HEK293 (cell line): ENCODE measurements around the gene SKI.

ENCODE experiments used
- CTCF ChIA-PET: fragments of 350-600 bp; formaldehyde crosslinking; extraction: SDS; loops from one replicate; lab custom pipeline; 2021; ENCODE audit warnings: antibody characterized with exemption; lab: Yijun Ruan, JAX
- POLR2A ChIA-PET: fragments of 300-600 bp; formaldehyde crosslinking; extraction: SDS; loops from one replicate; lab custom pipeline; 2020; ENCODE audit warnings: antibody characterized with exemption, inconsistent platforms; lab: Yijun Ruan, JAX
- H3K27ac ChIP-seq: fragments of 200-500 bp; sonication (Bioruptor generic); 2 replicates; pipeline ENCODE4 v1.5.1; 2014; ENCODE audit warnings: low read depth, low read length, control low read depth, inconsistent platforms; ENCODE audit errors: extremely low read depth
- H3K36me3 ChIP-seq, 2 experiments: fragments of 200-500 bp in 1 of 2; sonication (Bioruptor generic) in 1 of 2; 1 replicate in 1 of 2; 2 replicates in 1 of 2; pipeline ENCODE4 v1.5.1; 2014 to 2017; ENCODE audit warnings: inconsistent platforms in 2 of 2, low read length in 2 of 2; ENCODE audit not compliant: control insufficient read depth in 2 of 2, insufficient read depth in 1 of 2
- H3K4me1 ChIP-seq: fragments of 200-500 bp; sonication (Bioruptor generic); 2 replicates; pipeline ENCODE4 v1.5.1; 2014; ENCODE audit warnings: mild to moderate bottlenecking, low read length, inconsistent platforms; ENCODE audit not compliant: control insufficient read depth, insufficient read depth
- H3K4me3 ChIP-seq: 2 replicates; pipeline ENCODE4 v1.5.1; 2011; ENCODE audit warnings: low read depth, mild to moderate bottlenecking, control low read depth, low read length, moderate library complexity
- H3K9me3 ChIP-seq: fragments of 200-500 bp; sonication (Bioruptor generic); 2 replicates; pipeline ENCODE4 v1.5.1; 2014; ENCODE audit warnings: low read depth, low read length, inconsistent platforms; ENCODE audit not compliant: control insufficient read depth, insufficient read depth
- BCL11B ChIP-seq: fragments of 450-650 bp; formaldehyde crosslinking; IDR thresholded peaks from 2 replicates; pipeline ENCODE4 v1.5.1; 2016; ENCODE audit warnings: low read depth, missing biosample characterization, missing genetic modification characterization
- KLF10 ChIP-seq: fragments of 450-650 bp; IDR thresholded peaks from 2 replicates; pipeline ENCODE4 v1.5.1; 2018; ENCODE audit warnings: missing biosample characterization, mild to moderate bottlenecking, missing genetic modification characterization
- KLF17 ChIP-seq: fragments of 450-650 bp; formaldehyde crosslinking; IDR thresholded peaks from 2 replicates; pipeline ENCODE4 v1.5.1; 2016; ENCODE audit warnings: missing biosample characterization, missing genetic modification characterization
- ZBTB17 ChIP-seq: fragments of 450-650 bp; formaldehyde crosslinking; IDR thresholded peaks from 2 replicates; pipeline ENCODE4 v1.5.1; 2016; ENCODE audit warnings: missing biosample characterization, missing genetic modification characterization
- ZBTB44 ChIP-seq: fragments of 450-650 bp; IDR thresholded peaks from 2 replicates; pipeline ENCODE4 v1.5.1; 2018; ENCODE audit warnings: missing biosample characterization, mild to moderate bottlenecking, missing genetic modification characterization
- ZEB2 ChIP-seq: fragments of 450-650 bp; formaldehyde crosslinking; IDR thresholded peaks from 2 replicates; pipeline ENCODE4 v1.5.1; 2016; ENCODE audit warnings: missing biosample characterization, missing genetic modification characterization
- ZNF155 ChIP-seq: fragments of 450-650 bp; formaldehyde crosslinking; IDR thresholded peaks from 2 replicates; pipeline ENCODE4 v1.5.1; 2016; ENCODE audit warnings: missing biosample characterization, missing genetic modification characterization
- ZNF19 ChIP-seq: fragments of 450-650 bp; formaldehyde crosslinking; IDR thresholded peaks from 2 replicates; pipeline ENCODE4; 2016; ENCODE audit warnings: missing biosample characterization, missing genetic modification characterization, low read depth
- ZNF274 ChIP-seq, 2 experiments: fragments of 200-500 bp in 1 of 2; fragments of 450-650 bp in 1 of 2; sonication (Bioruptor generic) in 1 of 2; formaldehyde crosslinking in 1 of 2; IDR thresholded peaks; 2 replicates each; pipeline versions ENCODE4 v1.5.1 to v1.6.1; 2014 to 2016; ENCODE audit warnings: borderline replicate concordance in 1 of 2, inconsistent platforms in 1 of 2, low read length in 1 of 2, missing biosample characterization in 1 of 2, missing genetic modification characterization in 1 of 2
- ZNF510 ChIP-seq: fragments of 450-650 bp; formaldehyde crosslinking; IDR thresholded peaks from 2 replicates; pipeline ENCODE4 v1.5.1; 2018; ENCODE audit warnings: mild to moderate bottlenecking, missing genetic modification characterization, missing biosample characterization; ENCODE audit not compliant: insufficient replicate concordance
- ZNF518A ChIP-seq: fragments of 450-650 bp; formaldehyde crosslinking; conservative IDR thresholded peaks from 2 replicates; pipeline ENCODE4 v1.5.1; 2016; ENCODE audit warnings: low read depth, missing biosample characterization, missing genetic modification characterization
- ZNF610 ChIP-seq: fragments of 450-650 bp; formaldehyde crosslinking; IDR thresholded peaks from 2 replicates; pipeline ENCODE4 v1.5.1; 2016; ENCODE audit warnings: missing biosample characterization, missing genetic modification characterization, borderline replicate concordance
- ZNF624 ChIP-seq: fragments of 450-650 bp; formaldehyde crosslinking; IDR thresholded peaks from 2 replicates; pipeline ENCODE4 v1.5.1; 2017; ENCODE audit warnings: missing biosample characterization, missing genetic modification characterization
- ZNF670 ChIP-seq: fragments of 450-650 bp; formaldehyde crosslinking; IDR thresholded peaks from 2 replicates; pipeline ENCODE4 v1.5.1; 2016; ENCODE audit warnings: missing biosample characterization, missing genetic modification characterization, low read depth
- ZNF76 ChIP-seq: fragments of 450-650 bp; formaldehyde crosslinking; IDR thresholded peaks from 2 replicates; pipeline ENCODE4; 2016; ENCODE audit warnings: low read depth, missing biosample characterization, missing genetic modification characterization, borderline replicate concordance
- ZNF776 ChIP-seq: fragments of 450-650 bp; formaldehyde crosslinking; IDR thresholded peaks from 2 replicates; pipeline ENCODE4 v1.5.0; 2017; ENCODE audit warnings: missing biosample characterization, missing genetic modification characterization, borderline replicate concordance
- ZNF791 ChIP-seq: fragments of 450-650 bp; formaldehyde crosslinking; IDR thresholded peaks from 2 replicates; pipeline ENCODE4 v1.5.1; 2016; ENCODE audit warnings: missing biosample characterization, missing genetic modification characterization

Gene SKI

GRCh38 chr1:2344121-2344681 is 116.1 kb downstream of the SKI start (continued):
- TF ChIP-seq ZNF670 (tag by site-specific recombination) (no peak), ZEB2 (tag by site-specific recombination) (no peak), ZNF624 (tag by site-specific recombination) (no peak), ZBTB17 (no peak), BCL11B (tag by site-specific recombination) (no peak)

- no peak overlapping the region for H3K4me3 ChIP-seq
- no peak for TF ChIP-seq KLF17 (tag by site-specific recombination)
- TF ChIP-seq ZNF155: no peak
- no peak for TF ChIP-seq ZNF76 (tag by site-specific recombination)
- TF ChIP-seq ZNF610 (tag by site-specific recombination): no peak
- no peak for TF ChIP-seq ZNF518A
- TF ChIP-seq ZBTB44: no peak
- no peak for TF ChIP-seq ZNF776 (tag by site-specific recombination)
- TF ChIP-seq ZBTB17: no peak
- no peak for TF ChIP-seq ZNF19 (tag by site-specific recombination)
- TF ChIP-seq ZNF510 (tag by site-specific recombination): no peak
- no peak for TF ChIP-seq ZNF791
- TF ChIP-seq ZNF274 (IDR thresholded peaks at IDR 0.05; ENCODE audit: low read length): no peak
- no peak for TF ChIP-seq ZNF274 (tag by site-specific recombination; IDR thresholded peaks at IDR 0.05; ENCODE audit: borderline replicate concordance)
- no peak for TF ChIP-seq KLF10 (tag by site-specific recombination)
- no peak overlapping the region for H3K27ac ChIP-seq
- H3K9me3 ChIP-seq: no peaks in the 10 kb centered on the region
- no peaks in the 10 kb centered on the region for H3K36me3 ChIP-seq
- ChIA-PET POLR2A (no interaction called here), CTCF (no interaction called here)
- no peaks in the 10 kb centered on the region for H3K4me1 ChIP-seq
Measured at GRCh38 chr1:2344744-2345296, 116.7 kb downstream of the SKI start.
